HG02981 (cell line): ENCODE data around the gene NKX2-8.
"Not testable (repeated sequence)": the region's sequence is repeated elsewhere in the genome, so short reads cannot be mapped to it uniquely, and the experiment has no call there.

ENCODE experiments used
- ATAC-seq: cut with Tn5 transposase; IDR thresholded peaks from one replicate; pipeline ENCODE4 v1.9.1; 2021; ENCODE audit warnings: mild to moderate bottlenecking, moderate library complexity; ENCODE audit not compliant: unreplicated experiment

Gene NKX2-8

DNA sequence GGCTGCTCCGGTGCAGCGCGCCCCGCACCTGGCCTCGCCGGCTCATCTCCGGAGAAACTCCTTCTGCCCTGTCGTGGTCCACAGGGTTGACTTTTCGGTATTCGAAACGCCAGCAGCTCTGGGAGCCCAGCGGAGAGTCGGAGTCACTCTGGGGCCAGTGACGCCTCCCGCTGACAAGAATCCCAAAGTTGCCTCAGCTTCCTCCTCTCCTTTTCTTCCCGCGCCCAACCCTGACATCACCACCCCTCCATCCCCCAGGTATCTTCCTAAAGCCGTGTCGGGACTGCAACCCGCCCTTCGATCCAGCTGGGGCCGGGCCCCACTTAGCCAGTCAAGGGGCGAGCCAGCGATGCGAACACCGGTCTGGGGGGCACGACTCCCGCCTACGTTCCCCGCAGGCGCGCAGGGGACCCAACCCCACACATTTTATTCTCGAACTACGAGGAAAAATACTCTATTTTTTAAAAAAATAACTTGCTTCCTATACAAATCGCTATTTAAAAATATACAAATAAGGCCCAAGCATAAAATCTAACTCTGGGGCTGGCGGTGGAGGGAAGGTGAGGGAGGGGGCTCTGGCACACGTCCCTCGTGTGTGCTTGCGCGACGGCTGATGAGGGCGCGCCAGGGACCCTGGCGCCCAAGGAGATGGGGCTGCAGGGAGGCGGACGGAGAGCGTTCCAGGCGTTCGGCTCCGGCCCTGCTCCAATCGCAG is 2.1 kb downstream of the NKX2-8 start:
- no peak for ATAC-seq

- no peak for ATAC-seq
Measured at GRCh38 chr14:36579573-36580140, 2.8 kb downstream of the NKX2-8 start.

GRCh38 chr14:36579001-36579555 is 3.3 kb downstream of the NKX2-8 start:
- no peak for ATAC-seq

GRCh38 chr14:36570065-36570464 is 12.3 kb downstream of the NKX2-8 start:
- ATAC-seq: no peak

DNA sequence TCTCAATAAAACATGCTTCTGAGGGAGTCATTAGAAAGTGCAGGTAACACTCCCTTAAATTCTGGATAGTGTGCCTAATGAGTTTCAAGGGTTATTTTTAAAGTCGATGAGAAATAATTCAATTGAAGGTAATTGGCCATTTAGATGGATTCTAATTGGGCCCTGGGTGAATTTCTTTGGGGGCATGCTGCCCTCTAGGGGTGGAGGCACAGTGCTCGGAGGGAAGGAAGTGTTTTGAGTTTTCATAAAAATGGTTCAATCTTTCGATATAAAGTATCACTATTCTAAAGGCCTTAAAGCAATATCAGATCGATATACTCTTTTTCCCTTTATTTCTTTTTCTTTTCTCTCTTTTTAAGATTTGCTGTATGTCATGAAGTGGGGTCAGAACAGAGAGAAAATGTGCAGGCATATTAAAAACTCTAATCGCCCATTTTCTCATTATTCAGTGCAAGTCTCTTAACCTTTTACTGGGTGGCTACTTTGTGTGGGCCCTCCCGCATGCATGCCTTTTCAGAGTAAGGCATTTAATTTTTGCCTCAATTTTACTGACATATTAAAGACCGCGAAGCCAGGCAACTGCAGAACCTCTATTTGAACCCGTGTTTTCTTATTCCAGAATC is 25.5 kb downstream of the NKX2-8 start:
- ATAC-seq: no peak

DNA sequence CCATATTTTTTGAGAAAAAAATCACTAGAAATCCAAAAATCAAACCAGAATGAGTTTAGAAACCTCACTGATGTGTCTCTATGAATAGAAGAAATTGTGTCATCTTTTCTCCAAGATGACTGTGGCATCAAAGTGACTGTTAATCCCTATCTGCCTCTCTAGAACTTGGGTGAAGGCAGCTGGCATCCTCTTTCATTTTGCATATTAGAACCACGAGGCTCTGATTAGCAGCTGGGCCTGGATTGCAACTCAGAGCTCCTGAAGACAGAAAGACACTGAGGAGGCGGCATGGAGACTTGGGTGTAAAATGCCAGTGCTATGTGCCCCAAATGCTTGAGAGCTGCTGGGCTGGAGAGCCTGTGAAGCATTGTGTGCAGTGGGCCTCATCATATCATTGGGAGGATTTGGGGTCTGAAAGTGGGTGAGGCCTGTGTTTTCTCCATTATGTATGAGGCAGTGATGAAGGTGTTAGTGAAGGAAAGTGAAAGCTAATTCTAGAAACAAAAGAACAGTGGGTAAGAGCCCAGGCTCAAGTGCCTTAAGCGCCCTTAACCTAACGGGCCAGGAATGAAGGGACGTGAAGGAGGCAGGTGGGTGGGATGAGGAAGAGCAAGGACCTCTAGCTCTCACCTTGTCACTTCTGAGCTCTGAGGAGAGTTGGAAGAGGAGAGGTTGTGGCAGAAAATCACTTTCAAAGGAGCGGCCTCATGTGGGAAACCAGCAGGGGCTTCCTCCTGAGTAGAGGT is 26.2 kb downstream of the NKX2-8 start:
- no peak for ATAC-seq

- no peak for ATAC-seq
Measured at GRCh38 chr14:36553656-36554260, 28.7 kb downstream of the NKX2-8 start.

DNA sequence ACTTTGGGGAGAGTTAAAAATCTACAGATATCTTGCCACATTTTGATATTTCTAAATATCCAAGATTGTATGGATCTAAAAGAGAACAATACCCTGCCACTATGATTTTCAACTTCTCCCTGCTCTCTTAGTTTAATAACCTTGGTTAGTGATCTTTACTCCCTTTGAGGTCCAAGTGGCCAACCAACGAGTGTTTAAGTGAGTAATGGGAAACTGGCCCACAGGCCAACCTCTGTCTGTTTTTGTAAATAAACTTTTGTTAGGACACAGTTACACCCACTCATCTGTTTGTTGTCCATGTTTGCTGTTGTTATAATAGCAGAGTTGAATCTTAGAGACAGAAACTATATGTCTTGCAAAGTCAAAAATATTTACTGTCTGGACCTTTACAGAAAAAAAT is 31.5 kb downstream of the NKX2-8 start:
- no peak for ATAC-seq

DNA sequence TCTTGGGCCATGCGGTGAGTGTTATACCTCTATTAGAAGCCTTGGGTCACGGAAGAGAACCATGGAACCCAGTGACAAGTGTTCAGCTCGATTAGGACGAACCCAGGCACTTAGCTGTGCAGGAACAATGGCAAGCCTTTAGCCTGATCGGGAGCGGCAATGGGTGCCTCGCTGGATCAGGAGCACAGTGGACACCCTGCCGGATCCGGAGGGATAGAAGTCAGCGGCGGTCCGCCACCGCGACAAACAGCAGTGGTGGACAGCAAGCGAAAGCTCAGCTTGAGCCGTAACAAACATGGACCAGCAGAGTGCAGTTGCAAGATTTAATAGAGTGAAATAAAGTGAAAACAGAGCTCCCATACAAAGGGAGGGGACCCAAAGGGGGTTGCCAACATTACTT is 38.1 kb downstream of the NKX2-8 start:
- not testable (repeated sequence) for ATAC-seq

- ATAC-seq: no peak
Measured at GRCh38 chr14:36538051-36538450, 44.4 kb downstream of the NKX2-8 start.
